Progenitor cell of endocrine pancreas (in vitro differentiated cells): ENCODE measurements around the gene MSRB1. TPM values are rescaled to one million over a fixed set of nuclear protein-coding genes. Genes with fewer than 3 reads are reported as not detected.

Experiments
- DNase-seq: peaks from one replicate; pipeline ENCODE4 v3.0.0; 2021; ENCODE audit warnings: low spot score; ENCODE audit not compliant: unreplicated experiment
- H3K27ac Mint-ChIP-seq: 2 replicates; pipeline ENCODE4 v1.8.0; 2021; ENCODE audit warnings: mild to moderate bottlenecking, moderate library complexity, mixed read lengths
- H3K27me3 Mint-ChIP-seq: 2 replicates; pipeline ENCODE4 v1.8.0; 2021; ENCODE audit warnings: mixed read lengths
- H3K36me3 Mint-ChIP-seq: 2 replicates; pipeline ENCODE4 v1.8.0; 2022; ENCODE audit warnings: mixed read lengths; ENCODE audit not compliant: insufficient read depth
- H3K4me1 Mint-ChIP-seq: 2 replicates; pipeline ENCODE4 v1.8.0; 2021; ENCODE audit warnings: low read depth, mixed read lengths
- H3K4me3 Mint-ChIP-seq: 2 replicates; pipeline ENCODE4 v1.8.0; 2021; ENCODE audit warnings: low read depth, mild to moderate bottlenecking, moderate library complexity, mixed read lengths
- H3K9me3 Mint-ChIP-seq: 2 replicates; pipeline ENCODE4 v1.8.0; 2021; ENCODE audit warnings: low read depth, mixed read lengths
- CTCF ChIP-seq: fragments of 200-600 bp; sonication (generic); IDR thresholded peaks from one replicate; pipeline ENCODE4 v1.5.0; 2021; ENCODE audit warnings: antibody characterized with exemption, mild to moderate bottlenecking; ENCODE audit not compliant: unreplicated experiment
- total RNA-seq: library from RNA; stranded (reverse); gene quantifications from 2 replicates; pipeline ENCODE4 v1.2.1, GENCODE V29; 2021

MSRB1 gene
- total RNA-seq, 1 donor from 2014 or later: 28.9 TPM

- H3K9me3 Mint-ChIP-seq: no peaks in the 10 kb centered on the region
- H3K27me3 Mint-ChIP-seq: peaks cover 24% of the 10 kb centered on the region
- peaks cover 14% of the 10 kb centered on the region for H3K4me1 Mint-ChIP-seq
Observed at GRCh38 chr16:1895068-1895467, 47.9 kb downstream of the MSRB1 start.

GRCh38 chr16:1890708-1891050, 52.3 kb downstream of the MSRB1 start:
- Mint-ChIP-seq H3K27ac (no peak overlapping the region), H3K36me3 (no peaks in the 10 kb centered on the region), H3K27me3 (peaks cover 22% of the 10 kb centered on the region), H3K4me3 (no peak overlapping the region), H3K9me3 (no peaks in the 10 kb centered on the region), H3K4me1 (peaks cover 3% of the 10 kb centered on the region)
- TF ChIP-seq CTCF: no peak
- DNase-seq: no peak

More at GRCh38 chr16:1895068-1895467, 47.9 kb downstream of the MSRB1 start:
- H3K27ac Mint-ChIP-seq: no peak overlapping the region
- no peak overlapping the region for H3K4me3 Mint-ChIP-seq
- H3K36me3 Mint-ChIP-seq: no peaks in the 10 kb centered on the region
- DNase-seq: no peak
- TF ChIP-seq CTCF: no peak

- Mint-ChIP-seq H3K4me1 (peaks cover 3% of the 10 kb centered on the region), H3K27ac (no peak overlapping the region), H3K27me3 (peaks cover 22% of the 10 kb centered on the region), H3K9me3 (no peaks in the 10 kb centered on the region), H3K36me3 (no peaks in the 10 kb centered on the region), H3K4me3 (no peak overlapping the region)
- TF ChIP-seq CTCF: no peak
- DNase-seq: no peak
Observed at GRCh38 chr16:1890024-1890707, 52.8 kb downstream of the MSRB1 start.

Other genes starting within 250 kb of the MSRB1 start
- 153 and 157 TPM in 2 replicates for gene MAPK8IP3, start 237.0 kb downstream of the MSRB1 start, total RNA-seq
- gene NME3, start 171.7 kb downstream of the MSRB1 start, total RNA-seq: 34.4 and 35.3 TPM in 2 replicates
- gene EME2, start 170.4 kb downstream of the MSRB1 start, total RNA-seq: 50.6 and 53.4 TPM in 2 replicates
- 77.2 and 84.6 TPM in 2 replicates for gene MRPS34, start 170.1 kb downstream of the MSRB1 start, total RNA-seq
- 47.8 and 50.2 TPM in 2 replicates for gene SPSB3, start 160.6 kb downstream of the MSRB1 start, total RNA-seq
- 59.9 and 65.4 TPM in 2 replicates for gene NUBP2, start 160.2 kb downstream of the MSRB1 start, total RNA-seq
- gene IGFALS, start 149.5 kb downstream of the MSRB1 start, total RNA-seq: 0.60 and 1.2 TPM in 2 replicates
- 43.6 and 46.4 TPM in 2 replicates for gene HAGH, start 116.4 kb downstream of the MSRB1 start, total RNA-seq
- gene FAHD1, start 116.0 kb downstream of the MSRB1 start, total RNA-seq: 26.3 and 27.9 TPM in 2 replicates
- not detected in 2 replicates for gene MEIOB, start 71.0 kb downstream of the MSRB1 start, total RNA-seq
- 0.46 TPM in 1 of 2 replicates, not detected in the other for gene HS3ST6, start 24.8 kb downstream of the MSRB1 start, total RNA-seq
- gene RPL3L, start 11.5 kb upstream of the MSRB1 start, total RNA-seq: not detected in 2 replicates
- 96.9 and 105 TPM in 2 replicates for gene NDUFB10, start 16.3 kb upstream of the MSRB1 start, total RNA-seq
- 2,309 and 2,385 TPM in 2 replicates for gene RPS2, start 21.6 kb upstream of the MSRB1 start, total RNA-seq
- gene RNF151, start 23.7 kb upstream of the MSRB1 start, total RNA-seq: not detected in 2 replicates
- 30.8 and 32.2 TPM in 2 replicates for gene TBL3, start 28.9 kb upstream of the MSRB1 start, total RNA-seq
- gene NOXO1, start 38.3 kb upstream of the MSRB1 start, total RNA-seq: 0.93 and 1.5 TPM in 2 replicates
- 27.1 and 32.9 TPM in 2 replicates for gene GFER, start 41.0 kb upstream of the MSRB1 start, total RNA-seq
- 3.0 and 3.3 TPM in 2 replicates for gene SYNGR3, start 46.8 kb upstream of the MSRB1 start, total RNA-seq
- 41.5 and 43.6 TPM in 2 replicates for gene ZNF598, start 66.6 kb upstream of the MSRB1 start, total RNA-seq
- gene NPW, start 76.6 kb upstream of the MSRB1 start, total RNA-seq: 5.0 and 5.3 TPM in 2 replicates
- 8.4 and 10.3 TPM in 2 replicates for gene NHERF2, start 83.7 kb upstream of the MSRB1 start, total RNA-seq
- gene NTHL1, start 104.6 kb upstream of the MSRB1 start, total RNA-seq: 24.2 and 28.1 TPM in 2 replicates
- 241 and 253 TPM in 2 replicates for gene TSC2, start 104.8 kb upstream of the MSRB1 start, total RNA-seq
- gene PKD1, start 192.7 kb upstream of the MSRB1 start, total RNA-seq: 96.2 and 97.8 TPM in 2 replicates
- 20.4 and 23.3 TPM in 2 replicates for gene RAB26, start 205.4 kb upstream of the MSRB1 start, total RNA-seq
- gene TRAF7, start 212.6 kb upstream of the MSRB1 start, total RNA-seq: 79.6 and 85.2 TPM in 2 replicates